Kidney epithelial cell (primary cell): ENCODE measurements around the gene OPCML. TPM values are rescaled to one million over a fixed set of nuclear protein-coding genes. Genes with fewer than 3 reads are reported as not detected.

Experiments
- DNase-seq: peaks from one replicate; pipeline ENCODE4 v3.0.0-alpha.2; 2010; ENCODE audit warnings: low read depth
- H3K27me3 ChIP-seq: 2 replicates; pipeline ENCODE4 v1.6.0; 2011; ENCODE audit warnings: low read length; ENCODE audit not compliant: control insufficient read depth, insufficient read depth
- H3K36me3 ChIP-seq: 2 replicates; pipeline ENCODE4 v1.5.1; 2011; ENCODE audit warnings: low read length; ENCODE audit not compliant: control insufficient read depth, insufficient read depth
- H3K4me3 ChIP-seq: 2 replicates; pipeline ENCODE4 v1.5.1; 2011; ENCODE audit warnings: low read depth, mild to moderate bottlenecking, control low read depth, low read length
- total RNA-seq: library from RNA; depleted of rRNA; stranded (reverse); fragments of >200 nt; gene quantifications from 2 replicates; pipeline ENCODE4 v1.2.3, GENCODE V29; 2015
- TF ChIP-seq, protein P1 (sequence below): IDR thresholded peaks from 2 replicates; pipeline ENCODE4 v1.5.1; 2011; ENCODE audit warnings: mild to moderate bottlenecking, moderate library complexity, low read length, control low read depth, inconsistent platforms; ENCODE audit not compliant: insufficient read depth, poor library complexity, severe bottlenecking

The OPCML gene
- under 0.01 and 0.27 TPM in 2 replicates for total RNA-seq

DNA sequence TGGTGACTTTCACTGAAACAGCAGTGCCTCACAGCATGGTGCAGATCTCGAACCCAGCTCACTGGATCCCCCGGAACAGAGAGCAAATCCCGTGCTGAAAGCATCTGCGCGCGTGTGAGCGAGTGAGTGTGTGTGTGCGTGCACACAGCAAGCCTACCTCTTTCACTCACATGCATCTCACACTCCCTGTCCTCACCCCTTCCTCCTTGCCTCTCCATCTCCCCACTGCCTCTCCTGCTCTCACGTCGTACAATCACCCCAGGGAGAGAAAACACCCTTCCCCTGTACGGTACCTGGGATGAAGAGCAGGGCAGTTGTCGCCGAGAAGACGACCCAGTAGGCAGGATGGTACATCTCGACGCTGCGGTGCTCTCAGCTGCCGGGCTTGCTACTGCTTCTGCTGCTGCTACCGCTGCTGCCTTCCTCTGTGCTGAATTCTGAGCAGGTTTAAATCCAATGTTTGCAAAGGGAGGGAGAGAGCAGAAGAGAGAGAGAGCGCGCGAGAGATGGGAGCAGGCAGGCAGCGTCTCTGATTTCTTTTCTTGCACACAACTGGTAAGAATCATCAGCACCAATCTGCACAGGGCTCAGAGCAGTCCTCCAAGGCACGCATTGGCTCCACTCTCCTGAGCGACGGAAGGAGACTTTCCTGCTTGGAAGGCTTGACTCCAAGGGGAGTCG, at the start of gene OPCML:
Gene OPCML, minus strand, starts transcription at position 531 of the 681 bp plus-strand sequence.
- peaks cover 12% of the 10 kb centered on the region for H3K27me3 ChIP-seq
- TF ChIP-seq, protein P1, sequence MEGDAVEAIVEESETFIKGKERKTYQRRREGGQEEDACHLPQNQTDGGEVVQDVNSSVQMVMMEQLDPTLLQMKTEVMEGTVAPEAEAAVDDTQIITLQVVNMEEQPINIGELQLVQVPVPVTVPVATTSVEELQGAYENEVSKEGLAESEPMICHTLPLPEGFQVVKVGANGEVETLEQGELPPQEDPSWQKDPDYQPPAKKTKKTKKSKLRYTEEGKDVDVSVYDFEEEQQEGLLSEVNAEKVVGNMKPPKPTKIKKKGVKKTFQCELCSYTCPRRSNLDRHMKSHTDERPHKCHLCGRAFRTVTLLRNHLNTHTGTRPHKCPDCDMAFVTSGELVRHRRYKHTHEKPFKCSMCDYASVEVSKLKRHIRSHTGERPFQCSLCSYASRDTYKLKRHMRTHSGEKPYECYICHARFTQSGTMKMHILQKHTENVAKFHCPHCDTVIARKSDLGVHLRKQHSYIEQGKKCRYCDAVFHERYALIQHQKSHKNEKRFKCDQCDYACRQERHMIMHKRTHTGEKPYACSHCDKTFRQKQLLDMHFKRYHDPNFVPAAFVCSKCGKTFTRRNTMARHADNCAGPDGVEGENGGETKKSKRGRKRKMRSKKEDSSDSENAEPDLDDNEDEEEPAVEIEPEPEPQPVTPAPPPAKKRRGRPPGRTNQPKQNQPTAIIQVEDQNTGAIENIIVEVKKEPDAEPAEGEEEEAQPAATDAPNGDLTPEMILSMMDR, result no peak
- no peak within 1 kb of the TSS for H3K4me3 ChIP-seq
- no peaks in the 10 kb centered on the region for H3K36me3 ChIP-seq
- no peak for DNase-seq

DNA sequence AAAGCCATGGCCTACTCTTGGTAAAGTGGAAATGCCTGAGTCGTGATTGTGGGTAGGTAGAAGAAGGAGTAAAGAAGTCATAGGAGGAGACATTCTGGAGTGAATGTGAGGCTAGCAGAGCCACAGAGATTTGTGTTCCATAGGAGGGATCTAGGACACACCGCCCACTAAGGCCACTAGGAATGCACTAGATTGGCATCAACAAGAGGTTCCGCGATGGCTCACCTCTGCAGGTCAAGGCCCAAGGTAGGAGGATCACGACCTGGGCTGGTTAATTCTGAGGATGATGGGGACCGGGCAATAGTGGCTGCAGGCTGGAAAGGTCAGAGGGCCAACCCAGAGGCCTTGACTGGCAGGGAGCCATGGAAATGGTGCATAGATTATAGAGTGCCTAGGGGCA, 48.8 kb upstream of the OPCML start:
- no peak for DNase-seq
- TF ChIP-seq, protein P1, result no peak
- Histone ChIP-seq H3K27me3 (no peaks in the 10 kb centered on the region), H3K36me3 (no peaks in the 10 kb centered on the region), H3K4me3 (no peak overlapping the region)

DNA sequence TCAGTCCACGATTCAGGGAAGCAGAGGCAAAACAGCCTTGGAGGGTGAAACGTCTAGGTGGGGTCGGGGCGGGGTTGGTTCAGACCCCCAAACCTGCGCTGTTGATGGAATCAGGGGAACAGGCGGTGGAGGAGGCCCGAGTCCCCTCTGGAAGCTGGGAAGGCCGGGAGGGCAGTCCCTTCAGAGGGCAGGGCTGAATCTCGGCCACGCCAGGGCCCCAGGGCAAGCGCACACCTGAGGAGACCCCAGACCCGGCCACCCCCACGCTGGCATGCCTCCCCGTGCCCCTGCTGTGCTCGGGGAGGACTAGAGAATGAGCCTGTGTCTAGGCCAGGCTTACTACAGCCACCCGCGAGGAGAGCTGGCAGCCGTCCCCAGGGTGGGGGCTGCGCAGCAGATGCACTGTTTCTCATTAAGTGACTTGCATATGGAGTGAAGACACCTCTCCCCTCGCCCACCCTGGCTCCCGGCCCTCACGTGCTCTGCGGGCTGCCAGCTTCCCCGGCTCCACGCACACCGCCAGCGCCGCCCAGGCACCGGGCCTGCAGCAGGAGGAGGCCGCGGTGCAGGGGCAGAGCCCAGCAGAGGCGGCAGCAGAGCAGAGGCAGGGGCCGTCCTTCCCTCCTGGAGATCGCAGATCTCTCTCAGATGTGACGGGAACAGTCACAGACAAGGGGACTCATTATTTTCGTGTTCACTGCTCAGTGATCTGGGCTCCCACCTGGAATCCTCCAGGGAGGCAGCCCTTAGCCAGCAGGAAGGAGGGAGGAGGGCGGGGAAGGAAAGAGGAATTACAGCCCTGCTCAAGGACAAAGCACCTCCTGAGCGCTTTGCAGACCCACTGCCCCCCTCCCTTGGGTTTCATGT, 47.1 kb upstream of the OPCML start:
- no peaks in the 10 kb centered on the region for H3K27me3 ChIP-seq
- DNase-seq, result no peak
- no peaks in the 10 kb centered on the region for H3K36me3 ChIP-seq
- TF ChIP-seq, protein P1, result no peak
- H3K4me3 ChIP-seq, result no peak overlapping the region

DNA sequence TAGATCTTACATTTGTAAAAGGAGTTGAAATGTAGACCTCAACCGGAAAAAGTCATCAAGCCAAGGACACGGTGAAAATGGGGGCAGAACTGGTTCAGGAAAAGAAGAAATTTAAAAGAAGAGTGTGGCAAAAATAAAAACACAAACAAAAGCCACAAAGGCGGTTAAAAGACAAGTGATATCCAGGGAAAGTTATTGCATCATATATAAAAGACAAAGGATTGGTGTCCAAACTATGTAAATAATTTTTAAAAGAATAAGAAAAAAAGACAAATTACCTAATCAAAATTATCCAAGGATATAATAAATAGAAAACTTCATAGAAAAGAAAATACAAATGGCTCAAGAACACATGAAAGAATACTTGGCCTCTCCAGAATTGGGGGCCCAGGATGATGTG, 45.1 kb upstream of the OPCML start:
- DNase-seq, result no peak
- TF ChIP-seq, protein P1, result no peak
- Histone ChIP-seq H3K36me3 (no peaks in the 10 kb centered on the region), H3K27me3 (no peaks in the 10 kb centered on the region), H3K4me3 (no peak overlapping the region)

DNA sequence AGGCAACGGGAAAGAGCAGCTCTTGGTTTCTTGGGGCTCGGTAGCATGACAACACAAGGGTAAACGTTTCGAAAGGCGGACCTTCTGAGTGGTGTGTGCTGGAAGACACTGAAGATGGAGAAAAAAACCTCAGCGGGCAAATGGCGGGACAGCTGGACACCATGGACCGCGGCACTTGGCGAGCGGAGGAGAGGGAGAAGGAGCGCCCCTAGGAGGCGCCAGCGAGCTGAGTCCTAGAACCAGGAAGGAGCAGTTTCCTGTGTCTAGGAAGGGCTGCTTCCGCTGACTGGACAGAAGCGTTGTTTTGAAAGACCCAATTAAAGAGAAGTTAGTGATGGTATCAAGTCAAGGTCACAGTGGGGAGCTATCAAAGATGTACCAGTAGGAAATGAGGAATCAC, 44.0 kb upstream of the OPCML start:
- no peak for DNase-seq
- TF ChIP-seq, protein P1, result no peak
- no peaks in the 10 kb centered on the region for H3K36me3 ChIP-seq
- no peak overlapping the region for H3K4me3 ChIP-seq
- no peaks in the 10 kb centered on the region for H3K27me3 ChIP-seq

DNA sequence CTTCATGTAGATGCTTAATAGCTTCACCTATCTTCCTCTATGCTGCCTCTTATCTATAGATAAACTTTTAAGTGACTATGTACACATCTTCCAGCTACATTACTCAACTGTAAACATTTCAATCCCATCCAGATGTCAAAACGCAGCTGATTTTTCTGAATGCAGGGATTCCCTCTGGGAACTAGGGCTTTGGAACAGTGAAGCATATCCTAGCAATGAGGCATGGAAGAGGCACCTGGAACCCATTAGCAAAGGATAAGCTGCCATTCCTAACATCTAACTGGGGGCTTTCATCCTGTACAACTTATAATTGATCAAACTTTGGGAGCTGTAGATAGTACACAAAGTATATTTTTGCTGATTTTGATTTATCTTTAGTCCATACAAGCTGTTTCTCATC, 40.8 kb upstream of the OPCML start:
- Histone ChIP-seq H3K27me3 (no peaks in the 10 kb centered on the region), H3K36me3 (no peaks in the 10 kb centered on the region), H3K4me3 (no peak overlapping the region)
- DNase-seq, result no peak
- TF ChIP-seq, protein P1, result no peak
